ENCODE data around the gene MAP7D1. TPM values are rescaled to one million over a fixed set of nuclear protein-coding genes. Genes with fewer than 3 reads are reported as not detected.

MAP7D1 gene
- total RNA-seq, 1 experiment from 2014 or later, result 173 TPM

- intact Hi-C loops (cut with micrococcal nuclease; ENCODE audit: unreplicated experiment), result no loop called here
- ChIA-PET POLR2A (ENCODE audit: unreplicated experiment) (interaction anchor here (0.7 kb wide), 1 partner anchor 33 kb away, joined by 6 read pairs; no protein-coding TSS in a partner anchor), CTCF (interaction anchor here (0.5 kb wide), 1 partner anchor 38 kb away, joined by 3 read pairs; no protein-coding TSS in a partner anchor)
- no peak for DNase-seq
- Histone ChIP-seq H3K9me2 (ENCODE audit: insufficient read depth) (no peaks in the 10 kb centered on the region), H3K4me2 (no peak overlapping the region), H3F3A (ENCODE audit: insufficient read depth, low read depth) (peaks cover 15% of the 10 kb centered on the region), H4K20me1 (ENCODE audit: insufficient read depth) (peaks cover 17% of the 10 kb centered on the region), H3K79me2 (ENCODE audit: low read depth) (peaks cover 5% of the 10 kb centered on the region; the same call in 1 of the 2 replicates), H3K36me3 (ENCODE audit: low read depth) (peaks cover 18% of the 10 kb centered on the region), H2AFZ (no peak overlapping the region), H3K27ac (no peak overlapping the region), H3K4me3 (no peak overlapping the region), H3K9me3 (ENCODE audit: insufficient read depth, low read depth) (no peaks in the 10 kb centered on the region), H3K27me3 (ENCODE audit: insufficient read depth, low read depth) (no peaks in the 10 kb centered on the region), H3K4me1 (replicated peaks; ENCODE audit: insufficient read depth) (0 out of 2 replicates have a peak, but pooled peaks cover 5% of the 10 kb centered on the region)
- BruUV-seq (replicated peaks), result no TSS peak
- TF ChIP-seq CTCF (conservative IDR thresholded peaks at IDR 0.05), result no peak
These were observed 19.4 kb upstream of the MAP7D1 start for GRCh38 chr1:36136535-36136934.

GRCh38 chr1:36137226-36137625 is 18.7 kb upstream of the MAP7D1 start:
- no peaks in the 10 kb centered on the region for H3K9me3 ChIP-seq (ENCODE audit: insufficient read depth, low read depth)
- H4K20me1 ChIP-seq (ENCODE audit: insufficient read depth), result peaks cover 19% of the 10 kb centered on the region
- no peak for TF ChIP-seq CTCF (conservative IDR thresholded peaks at IDR 0.05)
- TF ChIP-seq EZH2 (IDR thresholded peaks at IDR 0.05; ENCODE audit: low read depth), result no peak
- no peak overlapping the region for H3K27ac ChIP-seq
- H3K4me2 ChIP-seq, result no peak overlapping the region
- H3K9me2 ChIP-seq (ENCODE audit: insufficient read depth), result no peaks in the 10 kb centered on the region
- peaks cover 15% of the 10 kb centered on the region for H3F3A ChIP-seq (ENCODE audit: insufficient read depth, low read depth)
- intact Hi-C loops (cut with micrococcal nuclease; ENCODE audit: unreplicated experiment), result no loop called here
- ChIA-PET POLR2A (ENCODE audit: unreplicated experiment) (no interaction called here), CTCF (no interaction called here)
- H2AFZ ChIP-seq, result no peak overlapping the region
- no peak overlapping the region for H3K4me3 ChIP-seq
- H3K79me2 ChIP-seq (ENCODE audit: low read depth), result peaks cover 11% of the 10 kb centered on the region
- H3K36me3 ChIP-seq (ENCODE audit: low read depth), result peaks cover 18% of the 10 kb centered on the region
- DNase-seq, result no peak
- H3K4me1 ChIP-seq (replicated peaks; ENCODE audit: insufficient read depth), result 0 out of 2 replicates have a peak, but pooled peaks cover 5% of the 10 kb centered on the region
- H3K27me3 ChIP-seq (ENCODE audit: insufficient read depth, low read depth), result no peaks in the 10 kb centered on the region
- no TSS peak for BruUV-seq (replicated peaks)

- H3K36me3 ChIP-seq (ENCODE audit: low read depth), result peaks cover 18% of the 10 kb centered on the region
- intact Hi-C loops (cut with micrococcal nuclease; ENCODE audit: unreplicated experiment), result no loop called here
- peaks cover 16% of the 10 kb centered on the region for H3K79me2 ChIP-seq (ENCODE audit: low read depth)
- no peak for DNase-seq
- 0 out of 2 replicates have a peak, but pooled peaks cover 5% of the 10 kb centered on the region for H3K4me1 ChIP-seq (replicated peaks; ENCODE audit: insufficient read depth)
- no peaks in the 10 kb centered on the region for H3K9me3 ChIP-seq (ENCODE audit: insufficient read depth, low read depth)
- no peak overlapping the region for H3K4me2 ChIP-seq
- no TSS peak for BruUV-seq (replicated peaks)
- H3K4me3 ChIP-seq, result no peak overlapping the region
- no peaks in the 10 kb centered on the region for H3K27me3 ChIP-seq (ENCODE audit: insufficient read depth, low read depth)
- TF ChIP-seq CTCF (conservative IDR thresholded peaks at IDR 0.05) (no peak), EZH2 (IDR thresholded peaks at IDR 0.05; ENCODE audit: low read depth) (no peak)
- ChIA-PET POLR2A (ENCODE audit: unreplicated experiment) (no interaction called here), CTCF (no interaction called here)
- no peaks in the 10 kb centered on the region for H3K9me2 ChIP-seq (ENCODE audit: insufficient read depth)
- H4K20me1 ChIP-seq (ENCODE audit: insufficient read depth), result peaks cover 19% of the 10 kb centered on the region
- no peak overlapping the region for H2AFZ ChIP-seq
- peaks cover 15% of the 10 kb centered on the region for H3F3A ChIP-seq (ENCODE audit: insufficient read depth, low read depth)
- H3K27ac ChIP-seq, result no peak overlapping the region
These were observed 18.2 kb upstream of the MAP7D1 start for GRCh38 chr1:36137776-36138175.

All from PC-9 (cell line).